ENCODE results near the gene ADGRG3. TPM values are rescaled to one million over a fixed set of nuclear protein-coding genes. Genes with fewer than 3 reads are reported as not detected.

The ADGRG3 gene
- total and polyA plus RNA-seq, 2 of the 8 experiments (the other 6 are each of a cell fraction or from before 2014, with no cell fraction given): 0.28 to 0.98 TPM

GRCh38 chr16:57695680-57696069 is 27.6 kb downstream of the ADGRG3 start:
- FAIRE-seq: no peak

More at GRCh38 chr16:57695680-57696069, 27.6 kb downstream of the ADGRG3 start:
- no peak overlapping the region for H2BK12ac ChIP-seq (ENCODE audit: low read depth, low read length)
- H3K27me3 ChIP-seq (replicated peaks in 1 of 4; ENCODE audit: control insufficient read depth in 3 of 4, extremely low read depth in 1 of 4, insufficient read depth in 3 of 4, low read length in 3 of 4): no peaks in the 10 kb centered on the region
- H2AFZ ChIP-seq (ENCODE audit: low read length): no peak overlapping the region
- no peaks in the 10 kb centered on the region; a peak in 1 of 7 replicates for H3K4me1 ChIP-seq (replicated peaks in 1 of 4; ENCODE audit: control insufficient read depth in 3 of 4, insufficient read depth in 4 of 4, low read length in 3 of 4)
- H3K14ac ChIP-seq (ENCODE audit: insufficient read length): no peak overlapping the region
- CTCF ChIA-PET (ENCODE audit: partially characterized antibody): interaction anchor here (1.0 to 1.5 kb wide), 3 partner anchors 11 to 46 kb away, joined by 3 to 4 read pairs (median 3); no protein-coding TSS in a partner anchor
- no peak overlapping the region for H2BK120ac ChIP-seq (replicated peaks; ENCODE audit: low read depth, low read length)
- H2BK5ac ChIP-seq (ENCODE audit: low read depth, low read length): no peak overlapping the region
- no peaks in the 10 kb centered on the region for H3K79me1 ChIP-seq (ENCODE audit: low read depth, low read length)
- no peak overlapping the region for H4K8ac ChIP-seq (ENCODE audit: extremely low read depth, insufficient read depth, low read length)
- no peak overlapping the region for H3K4ac ChIP-seq (replicated peaks; ENCODE audit: insufficient read length, low read depth, low read length)
- no peak for DNase-seq (ENCODE audit: low read depth in 1 of 2, low spot score in 2 of 2)
- no peak overlapping the region for H2AK5ac ChIP-seq (ENCODE audit: low read depth, low read length)
- H3K79me2 ChIP-seq (ENCODE audit: control insufficient read depth in 1 of 2, insufficient read depth in 2 of 2, low read length in 2 of 2): no peaks in the 10 kb centered on the region
- no peaks in the 10 kb centered on the region for H3K9me3 ChIP-seq (ENCODE audit: insufficient read depth in 2 of 2, low read depth in 1 of 2, low read length in 1 of 2)
- no peak overlapping the region for H2BK15ac ChIP-seq (ENCODE audit: low read length)
- no peak overlapping the region for H3K9ac ChIP-seq (replicated peaks in 1 of 4; ENCODE audit: extremely low read depth in 1 of 4, low read depth in 3 of 4, low read length in 3 of 4)
- H4K5ac ChIP-seq (ENCODE audit: insufficient read length, low read depth, low read length): no peak overlapping the region
- 0 out of 2 replicates have a peak, but pooled peaks cover 2% of the 10 kb centered on the region for H3K23me2 ChIP-seq (ENCODE audit: low read depth, low read length)
- H4K91ac ChIP-seq (replicated peaks; ENCODE audit: insufficient read length, low read length): no peak overlapping the region
- H3K36me3 ChIP-seq (ENCODE audit: control insufficient read depth in 2 of 4, insufficient read depth in 4 of 4, low read length in 3 of 4): no peaks in the 10 kb centered on the region
- TF ChIP-seq CREB1 (IDR thresholded peaks at IDR 0.05) (no peak), GTF2F1 (IDR thresholded peaks at IDR 0.05; ENCODE audit: borderline replicate concordance, low read depth, low read length) (no peak), HDAC6 (IDR thresholded peaks at IDR 0.05; ENCODE audit: low read depth, low read length) (no peak), POU5F1 (IDR thresholded peaks at IDR 0.05; ENCODE audit: low read depth, low read length) (no peak), KDM5A (IDR thresholded peaks at IDR 0.05; ENCODE audit: low read length) (no peak), USF2 (IDR thresholded peaks at IDR 0.05; ENCODE audit: low read length) (no peak), RNF2 (IDR thresholded peaks at IDR 0.05; ENCODE audit: borderline replicate concordance, low read depth, low read length, missing control alignments, poor library complexity, severe bottlenecking) (no peak), RBBP5 (IDR thresholded peaks at IDR 0.05; ENCODE audit: borderline replicate concordance, low read depth, low read length) (no peak), TBP (IDR thresholded peaks at IDR 0.05; ENCODE audit: low read depth, low read length) (no peak), GABPA (IDR thresholded peaks at IDR 0.05; ENCODE audit: borderline replicate concordance, insufficient read depth, low read length) (no peak), PHF8 (conservative IDR thresholded peaks at IDR 0.05; ENCODE audit: low read depth, low read length) (no peak), CEBPB (IDR thresholded peaks at IDR 0.05; ENCODE audit: low read depth, low read length) (no peak)
- TF ChIP-seq, protein P1, sequence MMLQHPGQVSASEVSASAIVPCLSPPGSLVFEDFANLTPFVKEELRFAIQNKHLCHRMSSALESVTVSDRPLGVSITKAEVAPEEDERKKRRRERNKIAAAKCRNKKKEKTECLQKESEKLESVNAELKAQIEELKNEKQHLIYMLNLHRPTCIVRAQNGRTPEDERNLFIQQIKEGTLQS (IDR thresholded peaks at IDR 0.05; ENCODE audit: insufficient read depth, low read depth, low read length): no peak
- no peak overlapping the region for H3K4me3 ChIP-seq (ENCODE audit: extremely low read depth in 1 of 4, insufficient read depth in 2 of 4, low read depth in 3 of 4, low read length in 4 of 4)
- H2BK20ac ChIP-seq (ENCODE audit: low read length): no peak overlapping the region
- H3K18ac ChIP-seq (ENCODE audit: extremely low read depth, low read length): no peak overlapping the region
- POLR2A ChIA-PET (ENCODE audit: partially characterized antibody): interaction anchor here (0.8 kb wide), 1 partner anchor 31 kb away, joined by 3 read pairs; no protein-coding TSS in a partner anchor
- H3K4me2 ChIP-seq (ENCODE audit: insufficient read depth in 1 of 2, low read depth in 2 of 2, low read length in 2 of 2): no peak overlapping the region
- no peak overlapping the region for H3K23ac ChIP-seq (ENCODE audit: insufficient read length)
- no peak overlapping the region for H3K27ac ChIP-seq (ENCODE audit: low read depth, low read length)
- H3K56ac ChIP-seq (replicated peaks; ENCODE audit: insufficient read length, low read depth, low read length): no peak overlapping the region
- no peaks in the 10 kb centered on the region for H4K20me1 ChIP-seq (replicated peaks in 1 of 2; ENCODE audit: control insufficient read depth in 1 of 2, insufficient read depth in 2 of 2, low read length in 2 of 2)
- 95% methylated on average over 5 of the region's 5 CpGs; no CpG with 5 or more reads in 1 of the 2 experiments for WGBS, 2 experiments (ENCODE audit: extremely low coverage in 1 of 2, insufficient coverage in 1 of 2, insufficient read length in 1 of 2, insufficient replicate concordance in 2 of 2, low coverage in 1 of 2, low lambda C conversion rate in 2 of 2, missing lambda C conversion rate in 1 of 2)
